Mammary epithelial cell (primary cell): ENCODE data around the gene JAK3.

ENCODE experiments used
- EZH2 ChIP-seq: IDR thresholded peaks from 2 replicates; pipeline ENCODE4 v1.6.1; 2012; ENCODE audit warnings: low read length, inconsistent platforms, borderline replicate concordance
- TF ChIP-seq, protein P1 (sequence below), 2 donors: IDR thresholded peaks in 1 of 2; conservative IDR thresholded peaks in 1 of 2; 2 replicates each; pipeline ENCODE4 v1.5.1; 2011 to 2012; ENCODE audit warnings: inconsistent platforms in 2 of 2, low read length in 2 of 2, mild to moderate bottlenecking in 2 of 2, control low read depth in 1 of 2, low read depth in 1 of 2; ENCODE audit not compliant: insufficient read depth in 1 of 2; ENCODE audit errors: extremely low read depth in 1 of 2

DNA sequence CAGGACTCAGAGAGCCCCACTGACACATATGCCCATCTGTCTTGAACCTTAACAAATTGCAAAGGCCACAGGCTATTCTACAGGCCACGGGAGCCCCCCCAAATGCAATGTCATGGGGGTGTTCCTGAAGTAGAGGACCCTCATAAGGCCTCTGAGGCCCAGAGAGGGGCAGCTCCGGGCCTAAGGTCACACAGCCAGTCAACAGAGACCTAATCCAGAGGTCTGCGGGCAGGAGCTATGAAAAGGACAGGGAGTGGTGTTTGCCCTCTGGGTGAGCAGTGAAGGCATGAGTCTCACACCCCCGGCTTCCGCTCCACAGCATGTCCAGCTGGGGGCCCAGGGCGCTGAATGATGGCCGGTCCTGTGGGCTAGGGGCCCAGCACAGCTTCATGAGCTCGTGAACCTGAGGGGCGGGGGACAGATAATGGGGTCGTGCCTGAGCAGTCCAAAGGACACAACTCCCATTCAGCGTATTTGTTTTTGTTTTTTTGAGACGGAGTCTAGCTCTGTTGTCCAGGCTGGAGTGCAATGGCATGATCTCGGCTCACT, 21.2 kb downstream of the JAK3 start:
- TF ChIP-seq, protein P1, sequence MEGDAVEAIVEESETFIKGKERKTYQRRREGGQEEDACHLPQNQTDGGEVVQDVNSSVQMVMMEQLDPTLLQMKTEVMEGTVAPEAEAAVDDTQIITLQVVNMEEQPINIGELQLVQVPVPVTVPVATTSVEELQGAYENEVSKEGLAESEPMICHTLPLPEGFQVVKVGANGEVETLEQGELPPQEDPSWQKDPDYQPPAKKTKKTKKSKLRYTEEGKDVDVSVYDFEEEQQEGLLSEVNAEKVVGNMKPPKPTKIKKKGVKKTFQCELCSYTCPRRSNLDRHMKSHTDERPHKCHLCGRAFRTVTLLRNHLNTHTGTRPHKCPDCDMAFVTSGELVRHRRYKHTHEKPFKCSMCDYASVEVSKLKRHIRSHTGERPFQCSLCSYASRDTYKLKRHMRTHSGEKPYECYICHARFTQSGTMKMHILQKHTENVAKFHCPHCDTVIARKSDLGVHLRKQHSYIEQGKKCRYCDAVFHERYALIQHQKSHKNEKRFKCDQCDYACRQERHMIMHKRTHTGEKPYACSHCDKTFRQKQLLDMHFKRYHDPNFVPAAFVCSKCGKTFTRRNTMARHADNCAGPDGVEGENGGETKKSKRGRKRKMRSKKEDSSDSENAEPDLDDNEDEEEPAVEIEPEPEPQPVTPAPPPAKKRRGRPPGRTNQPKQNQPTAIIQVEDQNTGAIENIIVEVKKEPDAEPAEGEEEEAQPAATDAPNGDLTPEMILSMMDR (conservative IDR thresholded peaks at IDR 0.05 in 1 of 2, IDR thresholded peaks at IDR 0.05 in 1 of 2; ENCODE audit: extremely low read depth in 1 of 2, insufficient read depth in 1 of 2, low read depth in 1 of 2, low read length in 2 of 2), result no peak
- no peak for TF ChIP-seq EZH2
